Panc1 (cell line): ENCODE results near the gene LYRM4. TPM values are rescaled to one million over a fixed set of nuclear protein-coding genes. Genes with fewer than 3 reads are reported as not detected.
A peak's percentile ranks its signal among the peaks of the same experiment; 100 is the strongest.

Experiments
- ATAC-seq: fragments of 200-7000 bp; cut with Tn5 transposase; 2 replicates; pipeline ENCODE4 v1.9.1; 2020; ENCODE audit warnings: mild to moderate bottlenecking, moderate library complexity
- BruUV-seq: library from RNA; stranded (reverse); fragments of 400-500 nt; replicated peaks from 2 replicates; lab custom pipeline; 2021; lab: Mats Ljungman, UMichigan
- CTCF ChIA-PET: fragments of 300-600 bp; sonication (Branson Sonifier 250); formaldehyde crosslinking; loops from one replicate; lab custom pipeline; 2022; ENCODE audit warnings: antibody characterized with exemption; lab: Charles Lee
- POLR2A ChIA-PET: fragments of 300-600 bp; sonication (Branson Sonifier 250); formaldehyde crosslinking; loops from one replicate; lab custom pipeline; 2022; ENCODE audit warnings: antibody characterized with exemption; lab: Charles Lee
- DNase-seq: peaks from one replicate; pipeline ENCODE4 v3.0.0-alpha.2; 2010; ENCODE audit warnings: low read depth, low spot score
- H3K27ac ChIP-seq: 2 replicates; pipeline ENCODE4 v1.5.1; 2011; ENCODE audit warnings: mild to moderate bottlenecking, low read length, inconsistent platforms
- H3K27me3 ChIP-seq: fragments of 200-500 bp; sonication (Bioruptor generic); 2 replicates; pipeline ENCODE4 v1.6.0; 2014; ENCODE audit warnings: low read length, inconsistent platforms; ENCODE audit not compliant: control insufficient read depth, insufficient read depth
- H3K36me3 ChIP-seq: fragments of 200-500 bp; sonication (Bioruptor generic); 2 replicates; pipeline ENCODE4 v1.5.1; 2014; ENCODE audit warnings: inconsistent platforms, mild to moderate bottlenecking, low read length, moderate library complexity; ENCODE audit not compliant: control insufficient read depth, insufficient read depth
- H3K4me1 ChIP-seq: 2 replicates; pipeline ENCODE4 v1.5.1; 2011; ENCODE audit warnings: inconsistent platforms, mild to moderate bottlenecking, low read length, moderate library complexity; ENCODE audit not compliant: control insufficient read depth, insufficient read depth
- H3K4me3 ChIP-seq, 2 experiments: 2 replicates each; pipeline ENCODE4 v1.5.1; 2011 to 2012; ENCODE audit warnings: low read depth in 2 of 2, low read length in 2 of 2, mild to moderate bottlenecking in 2 of 2, inconsistent platforms in 1 of 2, moderate library complexity in 1 of 2
- H3K9me3 ChIP-seq: fragments of 200-500 bp; sonication (Bioruptor generic); 2 replicates; pipeline ENCODE4 v1.5.1; 2014; ENCODE audit warnings: low read depth, mild to moderate bottlenecking, inconsistent platforms, low read length, moderate library complexity; ENCODE audit not compliant: control insufficient read depth, insufficient read depth
- POLR2AphosphoS5 ChIP-seq: IDR thresholded peaks from 2 replicates; pipeline ENCODE4 v1.6.1; 2012; ENCODE audit warnings: mild to moderate bottlenecking, low read depth, low read length, moderate library complexity
- SIN3A ChIP-seq: IDR thresholded peaks from 2 replicates; pipeline ENCODE4 v1.6.1; 2012; ENCODE audit warnings: low read depth, mild to moderate bottlenecking, low read length, moderate library complexity, borderline replicate concordance; ENCODE audit not compliant: insufficient read depth
- TCF7L2 ChIP-seq: IDR thresholded peaks from 2 replicates; pipeline ENCODE4 v1.6.1; 2011; ENCODE audit warnings: mild to moderate bottlenecking, low read depth, low read length, inconsistent platforms
- in situ Hi-C: cut with HindIII; loops from 2 replicates; pipeline ENCODE4 v1.10.0; 2016; ENCODE audit warnings: low sequenced_read_pairs, low pct_unique_long_range_greater_than_20kb
- intact Hi-C: fragments of 100-400 bp; cut with micrococcal nuclease; formaldehyde crosslinking; loops from one replicate; pipeline ENCODE4 v1.10.0; 2022; ENCODE audit not compliant: unreplicated experiment
- total RNA-seq: library from RNA; stranded (reverse); gene quantifications from one replicate; pipeline ENCODE4 v1.2.1, GENCODE V29; 2021; ENCODE audit not compliant: unreplicated experiment
- TF ChIP-seq, protein P1 (sequence below): fragments of 450-650 bp; IDR thresholded peaks from 2 replicates; pipeline ENCODE4 v1.5.1; 2017; ENCODE audit warnings: mild to moderate bottlenecking
- TF ChIP-seq, protein P2 (sequence below), 2 experiments: IDR thresholded peaks; 2 replicates each; pipeline ENCODE4 v1.6.1; 2011 to 2012; ENCODE audit warnings: low read depth in 2 of 2, control low read depth in 1 of 2, low read length in 1 of 2, mild to moderate bottlenecking in 1 of 2, moderate library complexity in 1 of 2; ENCODE audit not compliant: insufficient read depth in 1 of 2

Gene LYRM4
- total RNA-seq, 1 experiment from 2014 or later, result 27.4 TPM

DNA sequence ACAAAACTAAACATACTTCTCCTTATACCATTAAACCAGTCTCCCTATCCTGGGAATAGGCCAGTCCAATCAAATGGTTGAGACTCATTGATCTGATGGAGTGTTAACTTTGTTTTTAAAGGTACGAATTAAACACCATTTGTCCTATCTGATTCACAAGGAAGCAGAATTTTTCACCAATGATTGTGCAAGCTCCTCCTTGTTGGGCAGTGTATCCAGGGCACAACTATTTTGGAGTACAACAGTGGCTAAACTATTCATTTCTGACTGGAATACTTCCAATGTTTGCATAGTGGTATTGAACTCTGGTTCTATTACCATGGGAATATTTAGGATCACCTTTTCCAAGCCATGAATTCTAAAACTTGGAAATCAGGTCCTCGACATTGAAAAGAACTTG lies 181.1 kb downstream of the LYRM4 start:
- intact Hi-C loops, result no loop called here
- H3K9me3 ChIP-seq, result no peaks in the 10 kb centered on the region
- H3K27me3 ChIP-seq, result no peaks in the 10 kb centered on the region; the same call in 1 of the 2 replicates
- H3K27ac ChIP-seq, result no peak overlapping the region
- TF ChIP-seq, protein P1, sequence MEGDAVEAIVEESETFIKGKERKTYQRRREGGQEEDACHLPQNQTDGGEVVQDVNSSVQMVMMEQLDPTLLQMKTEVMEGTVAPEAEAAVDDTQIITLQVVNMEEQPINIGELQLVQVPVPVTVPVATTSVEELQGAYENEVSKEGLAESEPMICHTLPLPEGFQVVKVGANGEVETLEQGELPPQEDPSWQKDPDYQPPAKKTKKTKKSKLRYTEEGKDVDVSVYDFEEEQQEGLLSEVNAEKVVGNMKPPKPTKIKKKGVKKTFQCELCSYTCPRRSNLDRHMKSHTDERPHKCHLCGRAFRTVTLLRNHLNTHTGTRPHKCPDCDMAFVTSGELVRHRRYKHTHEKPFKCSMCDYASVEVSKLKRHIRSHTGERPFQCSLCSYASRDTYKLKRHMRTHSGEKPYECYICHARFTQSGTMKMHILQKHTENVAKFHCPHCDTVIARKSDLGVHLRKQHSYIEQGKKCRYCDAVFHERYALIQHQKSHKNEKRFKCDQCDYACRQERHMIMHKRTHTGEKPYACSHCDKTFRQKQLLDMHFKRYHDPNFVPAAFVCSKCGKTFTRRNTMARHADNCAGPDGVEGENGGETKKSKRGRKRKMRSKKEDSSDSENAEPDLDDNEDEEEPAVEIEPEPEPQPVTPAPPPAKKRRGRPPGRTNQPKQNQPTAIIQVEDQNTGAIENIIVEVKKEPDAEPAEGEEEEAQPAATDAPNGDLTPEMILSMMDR, result no peak
- TF ChIP-seq, protein P2, sequence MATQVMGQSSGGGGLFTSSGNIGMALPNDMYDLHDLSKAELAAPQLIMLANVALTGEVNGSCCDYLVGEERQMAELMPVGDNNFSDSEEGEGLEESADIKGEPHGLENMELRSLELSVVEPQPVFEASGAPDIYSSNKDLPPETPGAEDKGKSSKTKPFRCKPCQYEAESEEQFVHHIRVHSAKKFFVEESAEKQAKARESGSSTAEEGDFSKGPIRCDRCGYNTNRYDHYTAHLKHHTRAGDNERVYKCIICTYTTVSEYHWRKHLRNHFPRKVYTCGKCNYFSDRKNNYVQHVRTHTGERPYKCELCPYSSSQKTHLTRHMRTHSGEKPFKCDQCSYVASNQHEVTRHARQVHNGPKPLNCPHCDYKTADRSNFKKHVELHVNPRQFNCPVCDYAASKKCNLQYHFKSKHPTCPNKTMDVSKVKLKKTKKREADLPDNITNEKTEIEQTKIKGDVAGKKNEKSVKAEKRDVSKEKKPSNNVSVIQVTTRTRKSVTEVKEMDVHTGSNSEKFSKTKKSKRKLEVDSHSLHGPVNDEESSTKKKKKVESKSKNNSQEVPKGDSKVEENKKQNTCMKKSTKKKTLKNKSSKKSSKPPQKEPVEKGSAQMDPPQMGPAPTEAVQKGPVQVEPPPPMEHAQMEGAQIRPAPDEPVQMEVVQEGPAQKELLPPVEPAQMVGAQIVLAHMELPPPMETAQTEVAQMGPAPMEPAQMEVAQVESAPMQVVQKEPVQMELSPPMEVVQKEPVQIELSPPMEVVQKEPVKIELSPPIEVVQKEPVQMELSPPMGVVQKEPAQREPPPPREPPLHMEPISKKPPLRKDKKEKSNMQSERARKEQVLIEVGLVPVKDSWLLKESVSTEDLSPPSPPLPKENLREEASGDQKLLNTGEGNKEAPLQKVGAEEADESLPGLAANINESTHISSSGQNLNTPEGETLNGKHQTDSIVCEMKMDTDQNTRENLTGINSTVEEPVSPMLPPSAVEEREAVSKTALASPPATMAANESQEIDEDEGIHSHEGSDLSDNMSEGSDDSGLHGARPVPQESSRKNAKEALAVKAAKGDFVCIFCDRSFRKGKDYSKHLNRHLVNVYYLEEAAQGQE (IDR thresholded peaks at IDR 0.05; ENCODE audit: insufficient read depth in 1 of 2, low read depth in 2 of 2, low read length in 1 of 2), result no peak
- TF ChIP-seq POLR2AphosphoS5, result no peak
- no peak for TF ChIP-seq SIN3A
- no peak for TF ChIP-seq TCF7L2
- H3K4me1 ChIP-seq, result no peaks in the 10 kb centered on the region
- DNase-seq (no peak), ATAC-seq (no peak)
- POLR2A ChIA-PET, result no interaction called here
- no TSS peak for BruUV-seq
- in situ Hi-C loops, result no loop called here
- no peak overlapping the region for H3K4me3 ChIP-seq
- H3K36me3 ChIP-seq, result no peaks in the 10 kb centered on the region
- CTCF ChIA-PET, result no interaction called here

DNA sequence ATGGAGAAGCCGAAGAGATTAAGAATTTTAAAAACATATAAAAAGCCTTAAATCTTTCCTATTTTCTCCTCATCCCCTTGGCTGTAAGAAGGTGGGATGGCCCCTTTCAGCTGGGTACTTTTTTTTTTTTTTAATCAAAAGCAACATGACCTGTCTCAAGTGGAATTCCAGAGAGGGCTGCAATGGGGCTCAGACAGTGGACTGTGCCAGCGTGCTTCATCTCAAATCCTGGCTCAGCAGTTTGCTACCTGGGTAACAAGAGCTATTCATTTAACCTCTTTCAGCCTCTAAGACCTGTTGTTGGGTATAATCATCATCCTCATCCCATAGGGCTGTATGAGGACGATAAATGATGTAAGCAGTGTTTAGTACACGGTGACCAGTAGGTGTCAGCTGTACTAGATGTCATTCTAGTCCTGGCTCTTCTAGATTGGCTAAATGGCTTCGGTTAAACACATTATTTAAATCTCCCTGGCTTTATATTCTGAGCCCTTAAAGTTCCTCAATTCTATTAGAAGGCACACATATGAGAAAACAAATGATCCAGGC lies 182.6 kb downstream of the LYRM4 start:
- Histone ChIP-seq H3K4me1 (no peaks in the 10 kb centered on the region), H3K36me3 (no peaks in the 10 kb centered on the region), H3K27ac (no peak overlapping the region), H3K27me3 (no peaks in the 10 kb centered on the region), H3K9me3 (no peaks in the 10 kb centered on the region), H3K4me3 (no peak overlapping the region)
- BruUV-seq, result no TSS peak
- ATAC-seq, result peak; percentile 87
- in situ Hi-C loops (no loop called here), intact Hi-C loops (no loop called here)
- ChIA-PET POLR2A (no interaction called here), CTCF (interaction anchor here (0.7 kb wide), 1 partner anchor 86 kb away, joined by 5 read pairs; no protein-coding TSS in a partner anchor)
- DNase-seq, result no peak
- TF ChIP-seq POLR2AphosphoS5, result no peak
- TF ChIP-seq, protein P1, result no peak; the same call in 1 of the 2 replicates
- TF ChIP-seq TCF7L2, result no peak
